ENCODE measurements around the gene C6orf89.

Gene C6orf89

GRCh38 chr6:36851626-36852025, 34.1 kb upstream of the C6orf89 start:
- DNase-seq, result no peak

DNA sequence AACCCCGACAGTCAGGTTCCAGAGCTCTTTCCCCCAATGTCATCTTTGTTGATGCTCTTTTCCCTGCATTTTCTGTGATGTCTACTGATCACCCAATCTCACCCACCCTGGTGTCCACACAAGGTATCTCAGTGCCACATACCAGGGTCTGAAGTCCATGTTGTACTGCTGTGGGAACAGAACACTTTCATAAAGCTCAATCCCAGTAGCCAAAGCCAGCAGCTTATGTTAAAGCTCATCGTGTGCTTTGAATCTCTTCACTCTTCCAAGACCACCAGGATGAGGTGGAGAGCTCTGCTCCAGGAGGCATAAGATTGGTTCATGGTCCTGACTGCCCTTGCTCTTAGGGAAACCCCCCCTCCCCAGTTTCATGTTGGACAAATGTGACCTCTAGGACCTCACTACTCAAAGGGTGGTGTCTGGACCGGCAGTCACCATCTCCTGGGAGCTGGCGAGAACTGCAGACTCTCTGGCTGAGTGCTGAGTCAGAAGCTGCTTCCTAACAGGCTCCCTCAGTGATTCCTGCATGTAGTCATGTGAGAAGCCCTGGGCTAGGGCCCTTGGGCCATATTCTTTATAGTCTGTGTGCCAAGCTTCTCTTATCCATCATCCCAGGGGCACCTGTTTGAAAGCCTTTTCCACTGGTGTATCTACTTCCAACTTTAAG, 33.1 kb upstream of the C6orf89 start:
- DNase-seq, result no peak

GRCh38 chr6:36853325-36853724, 32.4 kb upstream of the C6orf89 start:
- no peak for DNase-seq

DNA sequence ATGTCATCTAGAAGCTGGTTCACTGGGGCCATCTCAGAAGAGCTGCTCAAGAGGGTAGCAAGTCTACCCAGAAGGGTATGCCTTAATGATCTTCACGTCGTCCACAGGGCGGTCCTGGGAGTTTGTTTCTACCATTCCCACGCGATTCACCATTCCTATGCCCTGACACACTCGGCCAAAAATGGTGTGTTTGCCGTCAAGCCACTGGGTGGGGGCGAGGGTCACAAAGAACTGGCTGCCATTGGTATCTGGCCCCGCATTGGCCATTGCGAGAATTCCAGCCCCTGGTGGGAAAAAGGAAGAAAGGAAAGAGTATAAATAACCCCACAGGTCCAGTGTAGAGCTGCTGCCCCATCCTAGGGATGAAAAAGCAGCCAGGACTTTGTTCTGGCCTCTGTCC, 30.0 kb upstream of the C6orf89 start:
- DNase-seq, result no peak

GRCh38 chr6:36856277-36856676, 29.5 kb upstream of the C6orf89 start:
- DNase-seq, result no peak

GRCh38 chr6:36857325-36857724, 28.4 kb upstream of the C6orf89 start:
- no peak for DNase-seq

DNA sequence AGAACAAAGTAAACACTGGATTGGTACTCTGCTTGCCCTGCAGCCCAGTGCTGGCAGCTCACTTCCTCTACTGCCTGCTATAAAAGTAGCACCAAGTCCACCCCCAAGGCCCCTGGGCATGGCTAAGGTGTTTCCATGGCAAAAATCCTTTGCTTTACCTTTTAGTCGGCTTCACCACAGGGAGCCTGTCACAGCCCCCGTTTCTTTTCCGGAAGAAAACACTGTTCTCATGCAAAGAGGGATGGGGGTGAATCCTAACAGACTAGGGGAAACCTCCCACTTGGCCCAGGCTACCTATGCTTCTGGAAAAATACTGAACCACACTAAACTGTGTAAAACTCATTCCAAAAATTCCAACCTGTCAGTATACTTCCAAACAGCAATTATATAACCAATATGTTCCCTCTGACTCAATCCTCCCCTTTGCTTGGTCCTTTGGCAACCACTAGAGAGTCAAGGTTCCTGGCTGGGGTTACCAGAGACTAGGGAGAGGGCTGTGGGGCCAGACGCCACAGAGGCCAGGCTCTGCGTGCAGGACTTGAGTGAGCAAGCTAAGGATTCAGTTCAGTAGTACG, 27.3 kb upstream of the C6orf89 start:
- DNase-seq, result no peak

DNA sequence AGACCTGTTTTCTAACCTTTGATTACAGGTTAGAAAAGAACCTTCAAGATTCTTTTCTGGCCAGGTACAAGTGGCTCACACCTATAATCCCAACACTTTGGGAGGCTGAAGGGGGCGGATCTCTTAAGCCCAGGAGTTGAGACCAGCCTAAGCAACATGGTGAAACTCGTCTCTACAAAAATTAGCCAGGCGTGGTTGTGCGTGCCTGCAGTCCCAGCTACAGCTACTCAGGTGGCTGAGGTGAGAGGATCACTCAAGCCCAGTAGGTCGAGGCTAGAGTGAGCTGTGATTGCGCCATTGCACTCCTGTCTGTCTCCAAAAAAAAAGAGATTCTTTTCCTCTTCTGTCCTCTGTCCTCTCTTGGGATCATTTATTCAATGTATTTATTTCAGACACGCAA, 25.6 kb upstream of the C6orf89 start:
- no peak for DNase-seq

GRCh38 chr6:36862164-36862847, 23.4 kb upstream of the C6orf89 start:
- no peak for DNase-seq

DNA sequence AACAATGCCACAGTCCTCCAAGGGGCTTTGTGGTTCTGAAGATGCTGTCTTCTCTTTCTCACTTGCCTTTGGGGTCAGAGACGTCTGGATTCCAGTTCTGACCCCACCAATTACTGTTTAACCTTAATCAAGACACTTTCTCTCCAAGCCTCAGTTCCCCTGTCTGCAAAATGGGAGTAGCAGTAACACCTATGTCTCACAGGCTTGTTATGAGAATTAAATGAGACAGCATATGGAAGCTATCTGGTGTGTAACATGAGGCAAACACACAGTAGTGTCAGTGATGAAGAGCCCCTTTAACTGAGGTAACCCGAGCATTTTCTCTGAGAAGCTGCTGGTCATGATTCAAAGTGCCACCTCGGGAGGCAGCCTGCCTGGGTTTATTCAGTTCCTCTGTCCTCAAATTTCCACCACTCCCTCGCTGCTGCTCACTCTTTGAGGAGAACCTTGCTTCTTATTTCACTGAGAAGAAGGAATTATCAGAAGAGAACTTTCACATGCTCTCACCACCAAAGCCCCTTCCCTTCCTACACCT, 22.8 kb upstream of the C6orf89 start:
- no peak for DNase-seq

DNA sequence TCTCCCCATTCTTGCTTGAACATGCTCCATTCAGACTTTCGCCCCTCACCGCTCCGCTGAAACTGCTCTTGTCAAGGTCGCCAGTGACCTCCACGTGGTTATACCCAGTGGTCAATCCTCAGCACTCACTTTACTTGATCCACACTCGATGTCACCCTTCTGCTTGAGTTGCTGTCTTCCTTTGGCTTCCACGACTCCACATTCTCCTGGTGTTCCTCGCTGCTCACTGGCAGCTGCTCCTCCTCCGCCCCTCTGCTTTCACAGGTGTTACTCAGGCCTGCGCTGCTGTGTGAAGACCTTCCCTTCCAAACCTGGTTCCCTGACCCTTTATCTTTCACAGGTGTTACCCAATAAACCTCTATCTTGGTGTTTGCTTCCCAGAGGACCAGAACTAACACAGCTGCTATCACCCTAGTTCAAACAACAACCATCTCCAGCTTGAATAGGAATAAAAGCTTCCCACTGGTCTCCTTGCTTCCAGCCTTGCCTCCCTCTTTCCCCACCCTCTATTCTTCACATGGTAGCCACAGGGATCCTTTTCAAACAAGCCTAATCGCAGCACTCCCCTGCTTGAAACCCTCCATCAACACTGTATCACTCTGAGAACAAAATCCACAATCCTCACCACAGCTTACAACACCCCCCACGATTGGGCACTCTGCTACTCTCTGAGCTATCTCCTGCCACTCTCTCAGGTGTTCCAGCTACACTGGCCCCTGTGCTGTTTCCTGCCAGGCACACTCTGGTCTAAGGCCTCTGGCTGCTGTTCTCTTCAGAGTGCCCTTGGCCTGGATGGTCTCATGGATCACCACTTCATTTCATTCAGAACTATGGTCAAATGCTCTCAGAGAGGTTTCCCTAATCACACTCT, 21.8 kb upstream of the C6orf89 start:
- DNase-seq, result no peak

- no peak for DNase-seq
Measured at GRCh38 chr6:36865835-36866234, 19.9 kb upstream of the C6orf89 start.

GRCh38 chr6:36867471-36868224, 18.1 kb upstream of the C6orf89 start:
- DNase-seq, result no peak

- DNase-seq, result no peak
Measured at GRCh38 chr6:36871686-36872085, 14.1 kb upstream of the C6orf89 start.

DNA sequence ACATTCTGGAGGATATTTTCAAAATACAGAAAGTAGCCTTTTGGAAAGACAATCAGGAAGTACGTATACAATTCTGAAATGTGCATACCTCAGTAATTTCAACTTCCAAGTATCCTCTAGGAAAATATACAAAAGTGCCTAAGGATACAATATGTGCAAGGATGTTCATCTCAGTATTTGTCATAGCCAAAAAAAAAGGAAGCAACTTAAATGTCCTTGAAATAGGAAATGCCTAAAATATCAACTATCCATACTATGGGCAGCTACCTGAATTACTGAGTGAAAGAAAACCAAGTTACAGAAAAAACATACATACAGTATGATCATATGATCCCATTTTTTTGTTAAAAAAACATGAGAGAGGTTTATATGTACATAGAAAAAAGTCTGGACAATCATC, 12.6 kb upstream of the C6orf89 start:
- DNase-seq, result no peak

DNA sequence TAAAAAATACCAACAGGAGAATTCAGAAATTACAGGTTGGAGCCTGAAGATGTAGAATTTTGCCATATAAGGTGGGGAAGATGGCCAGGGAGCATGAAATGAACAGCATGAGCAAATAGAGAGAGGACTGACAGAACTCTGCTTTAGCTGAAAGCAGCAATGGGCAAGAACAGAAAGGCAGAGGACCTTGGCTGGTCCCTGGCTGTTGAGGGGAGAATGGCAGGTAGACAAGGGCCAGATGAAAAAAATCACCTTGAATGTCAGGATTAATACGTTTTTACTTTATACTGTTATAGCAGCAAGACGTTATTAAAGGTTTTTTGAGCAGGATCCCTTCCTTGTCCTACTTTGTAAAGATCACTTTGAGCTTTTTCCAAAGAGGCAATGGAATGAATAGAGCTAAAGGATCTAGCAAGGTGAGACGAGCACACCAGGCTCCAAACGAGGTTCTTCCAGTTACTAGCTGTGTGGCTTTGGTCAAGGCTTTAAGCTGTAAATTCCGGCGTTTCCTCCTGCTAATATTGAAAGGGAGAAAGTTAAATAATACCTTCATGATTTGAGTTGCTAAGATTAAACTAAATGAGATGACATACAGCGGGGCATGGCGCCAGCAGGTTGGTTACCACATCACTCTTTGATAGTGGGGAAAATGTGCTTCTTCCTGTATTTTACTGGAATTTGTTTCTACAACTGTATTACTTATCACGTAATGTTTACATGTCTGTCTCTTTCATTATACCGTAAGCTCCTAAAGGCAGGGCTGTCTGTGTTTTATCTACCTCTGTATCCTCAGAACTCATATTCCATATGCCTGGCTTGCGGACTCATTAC, 11.9 kb upstream of the C6orf89 start:
- DNase-seq, result peak; percentile 11

DNA sequence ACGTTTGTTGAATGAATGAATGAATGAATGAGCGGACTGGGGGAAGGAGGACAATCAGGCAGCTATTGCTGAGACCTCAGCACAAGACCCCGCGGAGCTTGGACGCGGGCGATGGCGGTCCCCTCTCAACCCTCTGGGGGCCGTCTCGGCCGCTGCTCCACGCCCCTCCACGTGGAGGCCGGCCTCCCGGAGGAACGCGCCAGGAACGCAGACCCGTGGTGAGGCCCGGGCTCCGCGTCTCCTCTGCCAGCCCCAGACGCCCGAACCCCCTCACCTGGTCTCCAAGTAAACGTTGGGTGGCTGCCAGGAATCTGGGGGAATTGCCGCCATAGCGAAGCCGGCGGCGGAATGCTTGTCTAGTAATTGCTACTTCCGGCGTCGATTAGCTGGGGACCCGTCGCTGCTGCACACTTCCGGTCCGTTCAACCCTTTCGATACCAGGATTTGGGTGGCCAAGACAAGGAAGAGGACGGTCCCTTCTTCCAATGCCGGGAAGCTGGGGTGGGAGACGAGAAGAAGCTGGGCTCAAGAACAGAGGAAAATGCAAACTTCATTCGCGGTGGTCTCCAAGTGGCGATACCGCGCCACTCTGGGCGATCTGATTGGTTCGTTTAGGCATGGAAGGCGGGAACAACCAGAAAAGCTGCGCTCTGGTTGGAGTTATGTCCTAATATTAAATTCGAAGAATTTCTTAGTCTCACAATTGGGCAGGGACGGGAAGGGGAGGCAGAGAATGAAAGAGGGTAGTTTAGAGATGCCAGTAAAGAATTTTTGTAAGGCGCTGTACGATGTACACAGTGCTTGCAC, 11.1 kb upstream of the C6orf89 start, which contains the start of gene PPIL1:
PPIL1 (minus strand) TSS at position 361 of the 807 bp plus-strand sequence; CDS start at position 330, 31 bp downstream.
- DNase-seq, result peak; percentile 99

DNA sequence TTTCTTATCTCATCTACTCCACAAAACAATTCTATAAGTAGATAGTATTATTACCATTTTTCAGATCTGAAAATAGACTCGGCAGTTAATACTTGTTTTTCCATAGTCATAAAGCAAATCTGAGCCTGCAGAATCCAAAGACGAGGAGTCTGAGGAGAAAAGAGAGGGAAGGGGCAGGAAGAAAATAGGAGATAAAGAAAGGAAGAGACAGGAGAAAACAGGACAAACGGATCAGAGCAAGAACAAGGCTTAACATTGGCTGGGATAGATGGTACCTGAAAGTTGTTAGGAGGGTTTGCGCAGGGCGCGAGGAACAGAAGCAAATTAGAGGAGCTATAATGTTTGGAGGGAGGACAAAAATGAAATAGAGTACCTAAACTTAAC, 10.5 kb upstream of the C6orf89 start:
- no peak for DNase-seq

DNA sequence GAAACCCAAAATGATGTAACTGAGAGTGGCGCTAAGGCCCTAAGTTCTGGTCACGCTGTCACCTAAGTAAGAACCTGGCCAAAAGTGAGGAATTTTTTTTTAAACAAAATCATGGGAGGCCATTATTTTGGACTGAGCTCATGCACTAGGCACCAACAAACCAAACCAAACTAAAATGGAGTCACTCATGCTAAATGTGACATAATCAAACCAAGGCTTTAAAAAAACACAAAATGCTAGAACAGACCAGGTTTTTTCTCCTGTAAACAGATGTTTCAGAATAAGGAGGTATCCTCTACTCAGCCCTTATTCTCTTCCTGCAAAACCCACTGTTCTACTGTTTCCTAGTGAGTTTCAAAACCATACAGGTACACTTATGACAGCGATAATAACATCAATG, 1.1 kb upstream of the C6orf89 start:
- DNase-seq, result no peak

Data from right kidney (tissue), 1 donor.